Lung (tissue), 12 donors: ENCODE results near the gene SCPEP1. TPM values are rescaled to one million over a fixed set of nuclear protein-coding genes. Genes with fewer than 3 reads are reported as not detected.

Experiments used
- ATAC-seq: fragments of 200-7000 bp; cut with Tn5 transposase; one replicate; pipeline ENCODE4 v1.9.1; 2020; ENCODE audit warnings: moderate number of reproducible peaks; ENCODE audit not compliant: insufficient read depth, low FRiP score
- DNase-seq, 3 donors: peaks; one replicate each; pipeline ENCODE4 v3.0.0-alpha.2; 2013 to 2017
- H3K27ac ChIP-seq, 2 donors: one replicate each; pipeline ENCODE4 v1.5.1; 2013; ENCODE audit warnings: mild to moderate bottlenecking in 2 of 2, moderate library complexity in 2 of 2, control low read depth in 1 of 2, inconsistent platforms in 1 of 2, low read depth in 1 of 2, low read length in 1 of 2
- H3K27me3 ChIP-seq, 3 donors: one replicate each; pipeline ENCODE4 v1.5.1; 2013; ENCODE audit warnings: low read length in 2 of 3; ENCODE audit not compliant: control insufficient read depth in 3 of 3, insufficient read depth in 3 of 3
- H3K36me3 ChIP-seq, 4 donors: one replicate each; pipeline ENCODE4 v1.5.1; 2013; ENCODE audit warnings: low read length in 4 of 4, mild to moderate bottlenecking in 1 of 4, moderate library complexity in 1 of 4; ENCODE audit not compliant: control insufficient read depth in 4 of 4, insufficient read depth in 4 of 4
- H3K4me1 ChIP-seq, 5 donors: one replicate each; pipeline ENCODE4 v1.5.1; 2013; ENCODE audit warnings: low read length in 5 of 5, mild to moderate bottlenecking in 2 of 5, moderate library complexity in 1 of 5; ENCODE audit not compliant: control insufficient read depth in 5 of 5, insufficient read depth in 5 of 5
- H3K4me3 ChIP-seq: one replicate; pipeline ENCODE4 v1.5.1; 2013; ENCODE audit warnings: mild to moderate bottlenecking, control low read depth, moderate library complexity
- H3K9ac ChIP-seq, 2 donors: one replicate each; pipeline ENCODE4 v1.5.1; 2013; ENCODE audit warnings: low read length in 2 of 2, control low read depth in 1 of 2; ENCODE audit not compliant: insufficient read depth in 1 of 2
- H3K9me3 ChIP-seq, 4 donors: one replicate each; pipeline ENCODE4 v1.5.1; 2013; ENCODE audit warnings: low read length in 3 of 4, mild to moderate bottlenecking in 1 of 4, moderate library complexity in 1 of 4; ENCODE audit not compliant: control insufficient read depth in 4 of 4, insufficient read depth in 3 of 4
- WGBS, 2 donors: extraction: QIAGEN DNeasy Blood & Tissue Kit; methylation state at CpG; one replicate each; pipeline ENCODE4 v1.1.7; 2013; 5-methylcytosine and 5-hydroxymethylcytosine counted together
- polyA plus RNA-seq, 2 donors: library from polyadenylated mRNA; stranded (reverse); fragments of 200-250 nt; gene quantifications; one replicate each; pipeline ENCODE4 v1.2.1, GENCODE V29; 2013
- total RNA-seq, 2 donors: library from RNA; depleted of rRNA in 1 of 2; stranded (reverse); fragments of >200 nt in 1 of 2; gene quantifications; one replicate each; pipeline ENCODE4 v1.2.1, GENCODE V29; 2014 to 2021
- TF ChIP-seq, protein P1 (sequence below): IDR thresholded peaks from 2 replicates; pipeline ENCODE4 v1.5.1; 2012; ENCODE audit warnings: mild to moderate bottlenecking; ENCODE audit errors: control extremely low read depth, extremely low read depth
- donor health status: control.
- donor health status: control.
- donor health status: Bipolar disorder and iron deficiency.
- donor health status: healthy.
- donor health status: DM: yes; HTN: yes; CAD: no.

SCPEP1 gene
- total and polyA plus RNA-seq, 4 donors: 49.5 to 122 (median 91.2) TPM

DNA sequence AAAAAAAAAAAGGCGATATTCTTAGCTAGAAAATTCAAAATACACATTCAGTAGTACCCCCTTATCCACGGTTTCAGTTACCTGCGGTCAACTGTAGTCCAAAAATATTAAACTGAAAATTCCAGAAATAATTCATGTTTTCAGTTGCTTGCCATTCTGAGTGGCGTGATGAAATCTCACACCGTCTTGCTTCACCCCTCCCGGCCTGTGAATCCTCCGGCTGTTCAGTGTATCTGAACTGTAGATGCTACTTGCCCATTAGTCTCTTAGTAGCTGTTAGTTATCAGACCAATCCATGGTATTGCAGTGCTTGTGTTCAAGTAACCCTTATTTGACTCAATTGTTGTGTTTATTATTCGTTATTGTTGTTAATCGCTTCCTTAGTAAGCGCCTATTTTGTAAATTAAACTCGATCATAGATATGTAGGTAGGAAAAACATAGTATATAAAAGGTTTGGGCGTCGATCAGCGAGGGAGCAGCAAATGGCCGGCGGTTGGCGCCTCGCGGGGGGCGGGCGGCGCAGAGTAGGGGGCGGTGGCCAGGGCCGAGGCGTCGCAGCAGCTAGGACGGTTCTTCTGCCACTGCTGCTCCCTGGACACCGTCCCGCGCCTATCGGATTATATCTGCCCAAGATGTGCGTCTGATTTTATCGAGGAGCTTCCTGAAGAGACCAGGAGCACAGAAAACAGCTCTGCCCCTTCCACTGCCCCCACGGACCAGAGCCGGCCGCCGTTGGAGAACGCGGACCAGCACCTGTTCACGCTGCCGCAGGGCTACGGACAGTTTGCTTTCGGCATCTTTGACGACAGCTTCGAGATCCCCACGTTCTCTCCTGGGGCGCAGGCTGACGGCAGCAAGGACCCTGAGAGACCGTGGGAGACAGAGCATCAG is 67.3 kb downstream of the SCPEP1 start:
- ATAC-seq (no peak), DNase-seq (no peak)
- H3K4me3 ChIP-seq: no peak overlapping the region
- H3K27me3 ChIP-seq: peaks cover 0 to 38% (median 18%) of the 10 kb centered on the region in 3 donors
- 21 to 28% methylated on average over 49 of the region's 49 CpGs for WGBS, 2 donors
- no peaks in the 10 kb centered on the region for H3K9me3 ChIP-seq
- H3K27ac ChIP-seq: no peak overlapping the region
- no peaks in the 10 kb centered on the region for H3K36me3 ChIP-seq
- no peak overlapping the region for H3K9ac ChIP-seq
- TF ChIP-seq, protein P1, sequence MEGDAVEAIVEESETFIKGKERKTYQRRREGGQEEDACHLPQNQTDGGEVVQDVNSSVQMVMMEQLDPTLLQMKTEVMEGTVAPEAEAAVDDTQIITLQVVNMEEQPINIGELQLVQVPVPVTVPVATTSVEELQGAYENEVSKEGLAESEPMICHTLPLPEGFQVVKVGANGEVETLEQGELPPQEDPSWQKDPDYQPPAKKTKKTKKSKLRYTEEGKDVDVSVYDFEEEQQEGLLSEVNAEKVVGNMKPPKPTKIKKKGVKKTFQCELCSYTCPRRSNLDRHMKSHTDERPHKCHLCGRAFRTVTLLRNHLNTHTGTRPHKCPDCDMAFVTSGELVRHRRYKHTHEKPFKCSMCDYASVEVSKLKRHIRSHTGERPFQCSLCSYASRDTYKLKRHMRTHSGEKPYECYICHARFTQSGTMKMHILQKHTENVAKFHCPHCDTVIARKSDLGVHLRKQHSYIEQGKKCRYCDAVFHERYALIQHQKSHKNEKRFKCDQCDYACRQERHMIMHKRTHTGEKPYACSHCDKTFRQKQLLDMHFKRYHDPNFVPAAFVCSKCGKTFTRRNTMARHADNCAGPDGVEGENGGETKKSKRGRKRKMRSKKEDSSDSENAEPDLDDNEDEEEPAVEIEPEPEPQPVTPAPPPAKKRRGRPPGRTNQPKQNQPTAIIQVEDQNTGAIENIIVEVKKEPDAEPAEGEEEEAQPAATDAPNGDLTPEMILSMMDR: no peak
- H3K4me1 ChIP-seq: peaks cover 0 to 8% (median 0%) of the 10 kb centered on the region in 5 donors

DNA sequence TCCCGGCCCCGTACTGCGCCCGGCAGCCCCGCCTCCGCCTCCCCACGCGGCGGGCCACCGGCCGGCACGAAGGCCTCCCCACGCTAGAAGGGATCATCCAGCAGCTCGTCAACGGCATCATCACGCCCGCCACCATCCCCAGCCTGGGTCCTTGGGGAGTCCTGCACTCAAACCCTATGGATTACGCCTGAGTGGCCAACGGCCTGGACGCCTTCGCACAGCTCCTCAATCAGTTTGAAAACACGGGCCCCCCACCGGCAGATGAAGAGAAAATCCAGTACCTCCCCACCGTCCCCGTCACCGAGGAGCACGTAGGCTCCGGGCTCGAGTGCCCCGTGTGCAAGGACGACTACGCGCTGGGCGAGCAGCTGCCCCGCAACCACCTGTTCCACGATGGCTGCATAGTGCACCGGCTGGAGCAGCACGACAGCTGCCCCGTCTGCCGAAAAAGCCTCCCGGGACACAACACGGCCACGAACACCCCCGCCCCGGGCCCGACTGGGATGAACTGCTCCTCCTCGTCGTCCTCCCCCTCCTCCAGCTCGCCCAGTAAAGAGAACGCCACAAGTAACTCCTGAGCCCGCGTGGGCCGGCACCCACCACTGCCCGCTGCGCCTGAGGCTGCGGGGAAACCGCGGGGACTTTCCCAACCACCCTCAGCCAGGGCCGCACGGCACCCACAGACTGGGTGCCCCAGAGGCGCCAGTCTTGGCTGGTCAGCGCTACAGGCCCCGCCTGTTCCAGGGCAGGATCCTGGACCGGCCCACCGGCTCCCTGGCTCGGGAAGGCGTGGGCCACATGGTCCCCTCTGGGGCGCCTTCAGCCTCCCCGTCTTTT is 68.2 kb downstream of the SCPEP1 start:
- Histone ChIP-seq H3K9me3 (no peaks in the 10 kb centered on the region), H3K4me1 (peaks cover 0 to 8% (median 0%) of the 10 kb centered on the region in 5 donors), H3K36me3 (no peaks in the 10 kb centered on the region), H3K27ac (peak overlapping the region in 1 of 2 donors; percentile 63), H3K27me3 (peaks cover 0 to 38% (median 18%) of the 10 kb centered on the region in 3 donors), H3K4me3 (no peak overlapping the region), H3K9ac (no peak overlapping the region)
- peak; percentile 20 to 23 (median 22) for DNase-seq
- 14 to 17% methylated on average over 65 to 69 of the region's 69 CpGs for whole genome bisulfite sequencing, 2 donors
- peak; percentile 74 for ATAC-seq
- TF ChIP-seq, protein P1: no peak

DNA sequence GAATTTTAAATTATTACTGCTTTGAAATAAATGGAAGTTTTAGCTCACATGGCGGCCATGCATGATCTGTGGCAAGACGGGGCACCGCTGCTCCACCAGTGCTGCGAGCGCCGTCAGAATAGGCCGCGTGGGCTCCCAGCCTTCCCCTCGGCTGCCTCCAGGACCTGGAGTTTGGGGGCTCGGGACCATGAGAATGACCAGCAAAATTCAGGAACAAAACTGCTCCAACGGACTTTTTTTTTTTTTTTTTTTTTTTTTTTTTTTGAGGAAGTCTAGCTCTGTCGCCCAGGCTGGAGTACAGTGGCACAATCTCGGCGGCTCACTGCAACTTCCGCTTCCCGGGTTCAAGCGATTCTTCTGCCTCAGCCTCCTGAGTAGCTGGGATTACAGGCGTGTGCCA is 68.8 kb downstream of the SCPEP1 start:
- Histone ChIP-seq H3K27ac (no peak overlapping the region), H3K9ac (no peak overlapping the region)
- DNase-seq: no peak

More for the DNA sequence above, 68.8 kb downstream of the SCPEP1 start:
- H3K27me3 ChIP-seq: peaks cover 0 to 38% (median 18%) of the 10 kb centered on the region in 3 donors
- H3K36me3 ChIP-seq: no peaks in the 10 kb centered on the region
- H3K4me3 ChIP-seq: no peak overlapping the region
- WGBS, 2 donors: 51 to 64% methylated on average over 18 of the region's 18 CpGs
- no peaks in the 10 kb centered on the region for H3K9me3 ChIP-seq
- ATAC-seq: no peak
- peaks cover 0 to 8% (median 0%) of the 10 kb centered on the region in 5 donors for H3K4me1 ChIP-seq
- TF ChIP-seq, protein P1: no peak
